Spleen (tissue), 7 donors: ENCODE data around the gene CDHR3.

Experiments used
- POLR2A ChIP-seq, 3 donors: fragments of 450-650 bp; IDR thresholded peaks; one replicate each; pipeline ENCODE4 v1.5.1; 2017; ENCODE audit warnings: antibody characterized with exemption in 3 of 3, mild to moderate bottlenecking in 1 of 3
- POLR2AphosphoS5 ChIP-seq, 3 donors: sonication (generic); formaldehyde crosslinking; IDR thresholded peaks; one replicate each; pipeline ENCODE4 v1.5.1; 2017; ENCODE audit warnings: antibody characterized with exemption in 3 of 3
- TF ChIP-seq, protein P1 (sequence below), 11 experiments: fragments of 200-600 bp in 7 of 11; fragments of 450-650 bp in 4 of 11; sonication (generic) in 4 of 11; IDR thresholded peaks in 8 of 11; conservative IDR thresholded peaks in 3 of 11; 1 replicate in 7 of 11; 2 replicates in 4 of 11; pipeline versions ENCODE4 v1.4.0 to v1.8.0; 2016 to 2021; ENCODE audit warnings: antibody characterized with exemption in 11 of 11, inconsistent platforms in 4 of 11, mild to moderate bottlenecking in 1 of 11
- donor health status: DM: no; HTN: no; CAD: no; lungs with moderate emphysema.
- donor health status: DM: no; HTN: no; CAD: no.
- donor health status: DM: no; HTN: no; CAD: no.

DNA sequence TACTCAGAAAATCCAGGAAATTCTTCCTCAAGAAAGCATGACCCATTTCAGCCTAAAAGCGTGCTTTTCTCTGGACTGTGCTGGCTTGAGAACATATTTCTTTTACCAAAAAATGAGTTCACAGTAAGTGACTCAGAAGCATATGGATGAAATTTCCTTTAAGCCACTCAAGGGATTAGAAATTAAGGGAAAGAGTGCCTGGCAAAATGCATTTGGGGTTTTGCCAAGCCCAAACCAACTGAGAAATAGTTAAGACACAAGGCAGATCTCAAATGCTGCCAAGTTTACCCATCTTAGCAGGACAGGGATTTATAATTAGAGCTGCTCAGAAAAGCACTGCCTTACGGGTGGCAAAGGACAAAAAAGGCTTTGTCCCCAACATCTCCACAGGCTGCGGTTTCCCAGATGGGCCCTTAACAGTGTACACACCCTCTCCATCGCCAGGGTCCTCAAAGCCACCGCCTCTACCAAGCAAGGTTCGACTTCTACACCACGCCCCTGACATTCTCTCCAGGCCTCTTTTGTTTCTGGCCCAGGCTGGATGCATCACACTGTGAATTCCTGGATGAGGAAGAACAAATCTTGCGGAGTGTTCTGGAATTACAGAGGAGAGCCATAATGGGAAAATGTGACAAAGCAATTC is 30.1 kb upstream of the CDHR3 start:
- TF ChIP-seq, protein P1, sequence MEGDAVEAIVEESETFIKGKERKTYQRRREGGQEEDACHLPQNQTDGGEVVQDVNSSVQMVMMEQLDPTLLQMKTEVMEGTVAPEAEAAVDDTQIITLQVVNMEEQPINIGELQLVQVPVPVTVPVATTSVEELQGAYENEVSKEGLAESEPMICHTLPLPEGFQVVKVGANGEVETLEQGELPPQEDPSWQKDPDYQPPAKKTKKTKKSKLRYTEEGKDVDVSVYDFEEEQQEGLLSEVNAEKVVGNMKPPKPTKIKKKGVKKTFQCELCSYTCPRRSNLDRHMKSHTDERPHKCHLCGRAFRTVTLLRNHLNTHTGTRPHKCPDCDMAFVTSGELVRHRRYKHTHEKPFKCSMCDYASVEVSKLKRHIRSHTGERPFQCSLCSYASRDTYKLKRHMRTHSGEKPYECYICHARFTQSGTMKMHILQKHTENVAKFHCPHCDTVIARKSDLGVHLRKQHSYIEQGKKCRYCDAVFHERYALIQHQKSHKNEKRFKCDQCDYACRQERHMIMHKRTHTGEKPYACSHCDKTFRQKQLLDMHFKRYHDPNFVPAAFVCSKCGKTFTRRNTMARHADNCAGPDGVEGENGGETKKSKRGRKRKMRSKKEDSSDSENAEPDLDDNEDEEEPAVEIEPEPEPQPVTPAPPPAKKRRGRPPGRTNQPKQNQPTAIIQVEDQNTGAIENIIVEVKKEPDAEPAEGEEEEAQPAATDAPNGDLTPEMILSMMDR (IDR thresholded peaks at IDR 0.05 in 8 of 11, conservative IDR thresholded peaks at IDR 0.05 in 3 of 11) = no peak
- no peak for TF ChIP-seq POLR2A (IDR thresholded peaks at IDR 0.05)
- TF ChIP-seq POLR2AphosphoS5 (IDR thresholded peaks at IDR 0.05) = no peak
